Activated naive CD4-positive, alpha-beta T cell treated with anti-CD3 and anti-CD28 coated beads for 36 hours (primary cell): ENCODE data around the gene SFT2D3. TPM values are rescaled to one million over a fixed set of nuclear protein-coding genes. Genes with fewer than 3 reads are reported as not detected.

Experiments used
- CTCF ChIA-PET: fragments of 350-600 bp; sonication (Branson Sonifier 250); formaldehyde crosslinking; loops from one replicate; lab custom pipeline; 2021; ENCODE audit warnings: antibody characterized with exemption; lab: Charles Lee
- DNase-seq: peaks from one replicate; pipeline ENCODE4 v3.0.0-alpha.2; 2020
- H3K27ac Mint-ChIP-seq: one replicate; pipeline ENCODE4 v1.8.0; 2021; ENCODE audit warnings: mild to moderate bottlenecking, mixed read lengths
- H3K27me3 Mint-ChIP-seq: one replicate; pipeline ENCODE4 v1.8.0; 2021; ENCODE audit warnings: low read depth, mixed read lengths
- H3K36me3 Mint-ChIP-seq: one replicate; pipeline ENCODE4 v1.8.0; 2021; ENCODE audit warnings: low read depth, mixed read lengths
- H3K4me1 Mint-ChIP-seq: one replicate; pipeline ENCODE4 v1.8.0; 2021; ENCODE audit warnings: low read depth, mixed read lengths
- H3K4me3 Mint-ChIP-seq: one replicate; pipeline ENCODE4 v1.8.0; 2021; ENCODE audit warnings: mild to moderate bottlenecking, moderate library complexity, mixed read lengths
- H3K9me3 Mint-ChIP-seq: one replicate; pipeline ENCODE4 v1.8.0; 2021; ENCODE audit warnings: mixed read lengths
- intact Hi-C: fragments of 100-400 bp; cut with micrococcal nuclease; formaldehyde crosslinking; loops from one replicate; pipeline ENCODE4 v1.15.1; 2023
- total RNA-seq, 2 experiments: library from RNA; stranded (reverse); gene quantifications; one replicate each; pipeline ENCODE4 v1.2.3, GENCODE V29; 2021

The SFT2D3 gene
- total RNA-seq, 2 experiments from 2014 or later = 3.1 to 3.3 TPM

DNA sequence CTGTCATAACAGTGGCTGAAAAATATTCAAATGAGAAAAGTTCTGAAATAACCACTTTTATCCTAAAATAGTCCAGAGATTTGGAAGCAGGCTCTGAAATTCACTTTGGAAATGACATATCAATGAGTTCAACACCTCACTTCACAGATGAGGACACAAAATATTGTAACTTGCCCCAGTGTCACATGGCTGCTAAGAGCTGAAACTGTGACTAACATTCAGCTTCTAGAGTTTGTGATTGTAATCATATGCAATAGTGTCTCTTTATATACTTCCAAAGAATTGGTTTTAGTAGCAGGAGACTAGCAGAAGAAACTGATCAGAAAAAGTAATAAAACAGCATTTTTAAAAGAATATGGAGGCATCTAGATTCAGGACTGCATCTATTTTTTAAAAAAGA is 52.1 kb downstream of the SFT2D3 start:
- Mint-ChIP-seq H3K36me3 (peaks cover 4% of the 10 kb centered on the region), H3K27ac (no peak overlapping the region), H3K9me3 (no peaks in the 10 kb centered on the region), H3K27me3 (no peaks in the 10 kb centered on the region), H3K4me1 (peaks cover 13% of the 10 kb centered on the region), H3K4me3 (no peak overlapping the region)
- CTCF ChIA-PET = interaction anchor here (0.6 to 1.3 kb wide), 5 partner anchors 11 to 79 kb away, joined by 3 to 6 read pairs (median 3); no protein-coding TSS in a partner anchor
- intact Hi-C loops = no loop called here
- no peak for DNase-seq

DNA sequence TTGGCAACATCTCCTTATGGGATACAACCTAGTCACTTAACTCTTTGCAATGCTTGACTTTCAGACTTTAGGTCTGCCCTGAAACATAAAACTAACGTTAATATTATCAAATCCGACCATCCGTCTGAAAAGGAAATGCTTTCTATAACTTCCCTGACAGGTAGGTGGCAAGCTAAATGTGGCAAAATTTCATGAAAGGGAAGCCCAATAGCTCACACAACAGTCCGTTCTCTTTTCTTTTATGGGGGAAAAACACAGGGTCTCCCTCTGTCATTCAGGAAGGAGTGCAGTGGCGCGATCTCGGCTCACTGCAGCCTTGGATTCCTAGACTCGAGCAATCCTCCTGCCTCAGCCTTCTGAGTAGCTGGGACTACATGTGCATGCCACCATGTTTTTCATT is 52.9 kb downstream of the SFT2D3 start:
- Mint-ChIP-seq H3K4me1 (peaks cover 11% of the 10 kb centered on the region), H3K9me3 (no peaks in the 10 kb centered on the region), H3K27ac (no peak overlapping the region), H3K36me3 (peaks cover 6% of the 10 kb centered on the region), H3K4me3 (no peak overlapping the region), H3K27me3 (no peaks in the 10 kb centered on the region)
- DNase-seq = no peak
- CTCF ChIA-PET = interaction anchor here (0.6 to 1.3 kb wide), 4 partner anchors 22 to 304 kb away, joined by 3 to 8 read pairs (median 5); no protein-coding TSS in a partner anchor
- intact Hi-C loops = no loop called here

Other genes with a start within 250 kb of the SFT2D3 start
- gene IWS1, start 175.0 kb upstream of the SFT2D3 start, total RNA-seq = 10 to 100 TPM; 52.1 to 52.5 TPM
- under 1 TPM; 0.37 to 0.41 TPM for gene MYO7B, start 165.8 kb upstream of the SFT2D3 start, total RNA-seq
- not detected for gene GPR17, start 55.3 kb upstream of the SFT2D3 start, total RNA-seq
- gene LIMS2, start 26.0 kb upstream of the SFT2D3 start, total RNA-seq = 10 to 100 TPM; 14.6 to 15.5 TPM
- gene WDR33, start 109.7 kb downstream of the SFT2D3 start, total RNA-seq = 10 to 100 TPM; 61.1 to 63.2 TPM
- 10 to 100 TPM; 67.6 to 70.8 TPM for gene POLR2D, start 156.7 kb downstream of the SFT2D3 start, total RNA-seq
- 10 to 100 TPM; 12.7 to 13.1 TPM for gene AMMECR1L, start 184.5 kb downstream of the SFT2D3 start, total RNA-seq